ENCODE results near the gene TLE4.

DNA sequence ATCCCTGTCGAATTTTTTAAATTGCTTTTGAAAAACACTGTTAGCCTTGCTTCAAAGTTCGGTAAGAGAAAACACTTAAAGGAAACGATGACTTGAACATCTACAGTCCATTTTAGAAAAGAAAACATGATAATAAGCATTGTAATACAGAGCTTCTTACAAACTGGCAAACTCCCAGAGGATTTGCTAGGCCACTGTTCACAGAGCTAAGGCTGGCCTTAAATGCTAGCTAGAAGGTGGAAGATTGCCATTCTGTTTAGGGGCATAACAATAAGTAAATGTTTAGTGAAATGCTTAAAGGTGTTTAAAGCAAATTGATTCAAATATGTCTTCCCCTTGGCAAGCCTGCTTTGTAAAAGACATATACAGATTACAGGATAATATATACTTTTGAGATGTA lies 169.6 kb downstream of the TLE4 start:
- TF ChIP-seq CTCF (conservative IDR thresholded peaks at IDR 0.05 in 1 of 2, IDR thresholded peaks at IDR 0.05 in 1 of 2; ENCODE audit: low read depth in 1 of 2, low read length in 2 of 2) (no peak), EZH2 (IDR thresholded peaks at IDR 0.05; ENCODE audit: low read length, missing control alignments) (no peak)
